HepG2 (cell line): ENCODE measurements around the gene EIF5B. TPM values are rescaled to one million over a fixed set of nuclear protein-coding genes. Genes with fewer than 3 reads are reported as not detected.

Experiments used
- ATAC-seq: fragments of 200-7000 bp; cut with Tn5 transposase; 3 replicates; pipeline ENCODE4 v1.9.1; 2020; ENCODE audit warnings: mild to moderate bottlenecking, moderate library complexity
- BruUV-seq: library from RNA; stranded (reverse); fragments of 400-500 nt; replicated peaks from 2 replicates; lab custom pipeline; 2021; lab: Mats Ljungman, UMichigan
- CTCF ChIA-PET: fragments of 300-600 bp; formaldehyde crosslinking; extraction: SDS; loops from one replicate; lab custom pipeline; 2021; ENCODE audit warnings: low total read pairs, inconsistent platforms, low intra/inter-chr PET ratio; lab: Yijun Ruan, JAX
- POLR2A ChIA-PET: fragments of 350-600 bp; sonication (Branson Sonifier 250); formaldehyde crosslinking; loops from one replicate; lab custom pipeline; 2020; ENCODE audit warnings: antibody characterized with exemption, inconsistent platforms; lab: Yijun Ruan, JAX
- DNase-seq: peaks from one replicate; pipeline ENCODE4 v3.0.0-alpha.2; 2015; ENCODE audit warnings: low spot score
- FAIRE-seq: peaks from 3 replicates; lab custom pipeline; 2011; peaks lifted over from hg19 to GRCh38; lab: Jason Lieb, UNC
- H2AFZ ChIP-seq: one replicate; pipeline ENCODE4 v1.6.1; 2011; ENCODE audit warnings: low read length, inconsistent platforms
- H3K27ac ChIP-seq: fragments of 300-600 bp; 3 replicates; pipeline ENCODE4 v1.8.0; 2011; ENCODE audit warnings: mixed run types, mild to moderate bottlenecking, mixed read lengths, low read length, inconsistent platforms; ENCODE audit not compliant: insufficient read depth; ENCODE audit errors: extremely low read length
- H3K27me3 ChIP-seq, 2 experiments: fragments of 200-600 bp in 1 of 2; 2 replicates in 1 of 2; 3 replicates in 1 of 2; pipeline versions ENCODE4 v1.6.0 to v1.8.0; 2011; ENCODE audit warnings: low read length in 2 of 2, mild to moderate bottlenecking in 2 of 2, moderate library complexity in 2 of 2, inconsistent platforms in 1 of 2; ENCODE audit not compliant: insufficient read depth in 2 of 2, control insufficient read depth in 1 of 2
- H3K36me3 ChIP-seq, 2 experiments: fragments of 200-600 bp in 1 of 2; replicated peaks in 1 of 2; 2 replicates in 1 of 2; 3 replicates in 1 of 2; pipeline versions ENCODE4 v1.5.1 to v1.8.0; 2011; ENCODE audit warnings: low read length in 2 of 2, inconsistent platforms in 1 of 2; ENCODE audit not compliant: insufficient read depth in 2 of 2, control insufficient read depth in 1 of 2
- H3K4me1 ChIP-seq: 2 replicates; pipeline ENCODE4 v1.5.1; 2012; ENCODE audit warnings: low read length, inconsistent platforms; ENCODE audit not compliant: insufficient read depth
- H3K4me2 ChIP-seq: 2 replicates; pipeline ENCODE4 v1.6.0; 2011; ENCODE audit warnings: low read depth, low read length, inconsistent platforms
- H3K4me3 ChIP-seq, 3 experiments: fragments of 200-600 bp in 1 of 3; sonication (generic), shearing (Covaris generic) in 1 of 3; replicated peaks in 1 of 3; 2 replicates each; pipeline ENCODE4 v1.5.1; 2011 to 2016; ENCODE audit warnings: low read length in 3 of 3, inconsistent platforms in 2 of 3, low read depth in 2 of 3, mild to moderate bottlenecking in 2 of 3, control low read depth in 1 of 3, mixed read lengths in 1 of 3; ENCODE audit not compliant: insufficient read depth in 1 of 3
- H3K79me2 ChIP-seq: one replicate; pipeline ENCODE4 v1.6.1; 2011; ENCODE audit warnings: low read length, inconsistent platforms; ENCODE audit not compliant: insufficient read depth
- H3K9ac ChIP-seq: 2 replicates; pipeline ENCODE4 v1.6.0; 2011; ENCODE audit warnings: mild to moderate bottlenecking, low read depth, low read length, inconsistent platforms; ENCODE audit not compliant: insufficient read depth
- H3K9me3 ChIP-seq: 2 replicates; pipeline ENCODE4 v1.5.1; 2012; ENCODE audit warnings: mild to moderate bottlenecking, low read length
- H4K20me1 ChIP-seq: 2 replicates; pipeline ENCODE4 v1.6.0; 2011; ENCODE audit warnings: inconsistent platforms, mild to moderate bottlenecking, low read length, moderate library complexity; ENCODE audit not compliant: insufficient read depth
- GATA4 ChIP-seq: sonication (generic); IDR thresholded peaks from 2 replicates; pipeline ENCODE4 v1.6.1; 2016; ENCODE audit warnings: antibody characterized with exemption, low read depth, borderline replicate concordance
- HDAC1 ChIP-seq: sonication (generic); formaldehyde crosslinking; IDR thresholded peaks from 2 replicates; pipeline ENCODE4 v1.5.1; 2020; ENCODE audit warnings: mild to moderate bottlenecking, missing genetic modification reagents
- MTA3 ChIP-seq: sonication (generic); formaldehyde crosslinking; IDR thresholded peaks from 2 replicates; pipeline ENCODE4 v1.4.0; 2020; ENCODE audit warnings: missing genetic modification reagents
- MTF2 ChIP-seq: sonication (generic); formaldehyde crosslinking; IDR thresholded peaks from 2 replicates; pipeline ENCODE4 v1.5.0; 2020; ENCODE audit warnings: missing genetic modification reagents, borderline replicate concordance
- MYNN ChIP-seq: sonication (generic); formaldehyde crosslinking; IDR thresholded peaks from 2 replicates; pipeline ENCODE4 v1.4.0; 2020; ENCODE audit warnings: mild to moderate bottlenecking, low read depth, missing genetic modification reagents
- NFATC3 ChIP-seq: sonication (generic); formaldehyde crosslinking; IDR thresholded peaks from 2 replicates; pipeline ENCODE4 v1.5.1; 2020; ENCODE audit warnings: mild to moderate bottlenecking, missing genetic modification reagents
- PHB2 ChIP-seq: fragments of 450-650 bp; IDR thresholded peaks from 2 replicates; pipeline ENCODE4 v1.6.1; 2018; ENCODE audit not compliant: partially characterized antibody
- ZNF256 ChIP-seq: sonication (generic); formaldehyde crosslinking; conservative IDR thresholded peaks from 2 replicates; pipeline ENCODE4 v1.4.0; 2020; ENCODE audit warnings: missing genetic modification reagents
- ZNF446 ChIP-seq: sonication (generic); formaldehyde crosslinking; IDR thresholded peaks from 2 replicates; pipeline ENCODE4 v1.5.0; 2020; ENCODE audit warnings: mild to moderate bottlenecking, missing genetic modification reagents
- ZNF598 ChIP-seq: sonication (generic); formaldehyde crosslinking; IDR thresholded peaks from 2 replicates; pipeline ENCODE4 v1.5.1; 2020; ENCODE audit warnings: mild to moderate bottlenecking, missing genetic modification reagents, borderline replicate concordance
- ZSCAN9 ChIP-seq: IDR thresholded peaks from 2 replicates; pipeline ENCODE4 v1.6.1; 2016; ENCODE audit warnings: borderline replicate concordance
- WGBS: methylation state at CpG from one replicate; pipeline ENCODE4 v1.1.6; 2017; ENCODE audit warnings: low lambda C conversion rate; 5-methylcytosine and 5-hydroxymethylcytosine counted together
- in situ Hi-C: cut with HindIII; loops from 2 replicates; pipeline ENCODE4 v1.10.0; 2017; ENCODE audit warnings: low pct_unique_long_range_greater_than_20kb; ENCODE audit not compliant: extremely low pct_ligation_motif_present
- intact Hi-C: fragments of 100-400 bp; cut with micrococcal nuclease; formaldehyde crosslinking; loops from one replicate; pipeline ENCODE4 v1.10.0; 2022; ENCODE audit not compliant: unreplicated experiment
- polyA plus RNA-seq, 8 experiments: library from polyadenylated mRNA; depleted of rRNA in 3 of 8; stranded (reverse) in 7 of 8; unstranded in 1 of 8; fragments of >200 nt; fragmentation: Illumina TruSeq in 4 of 8; extraction: Trizol in 4 of 8; gene quantifications; 2 replicates each; pipeline versions ENCODE4 v1.2.1 to v1.2.3, GENCODE V29; 2011 to 2016; ENCODE audit warnings: low read depth in 4 of 8, missing spikeins in 1 of 8, mixed read lengths in 1 of 8; ENCODE audit not compliant: insufficient read depth in 1 of 8
- total RNA-seq, 5 experiments: library from RNA; depleted of rRNA; stranded (reverse); fragments of >200 nt; fragmentation: Illumina TruSeq; extraction: Trizol; gene quantifications; 2 replicates each; pipeline ENCODE4 v1.2.3, GENCODE V29; 2016; ENCODE audit warnings: low read depth in 1 of 5
- TF ChIP-seq, protein P1 (sequence below): IDR thresholded peaks from 2 replicates; pipeline ENCODE4 v1.6.1; 2016; ENCODE audit warnings: low read depth
- TF ChIP-seq, protein P2 (sequence below), 2 experiments: sonication (generic) in 1 of 2; formaldehyde crosslinking in 1 of 2; IDR thresholded peaks; 2 replicates each; pipeline versions ENCODE4 v1.4.0 to v1.6.1; 2018 to 2020; ENCODE audit warnings: missing genetic modification reagents in 2 of 2, borderline replicate concordance in 1 of 2, low read depth in 1 of 2, mild to moderate bottlenecking in 1 of 2, missing biosample characterization in 1 of 2
- TF ChIP-seq, protein P3 (sequence below): sonication (generic); formaldehyde crosslinking; IDR thresholded peaks from 2 replicates; pipeline ENCODE4 v1.4.0; 2020; ENCODE audit warnings: mild to moderate bottlenecking, missing genetic modification reagents, borderline replicate concordance
- TF ChIP-seq, protein P4 (sequence below): sonication (generic); formaldehyde crosslinking; IDR thresholded peaks from 2 replicates; pipeline ENCODE4 v1.9.0; 2021; ENCODE audit warnings: missing genetic modification reagents, mild to moderate bottlenecking, borderline replicate concordance
- TF ChIP-seq, protein P5 (sequence below): sonication (generic); formaldehyde crosslinking; IDR thresholded peaks from 2 replicates; pipeline ENCODE4 v1.4.0; 2020; ENCODE audit warnings: missing genetic modification reagents; ENCODE audit errors: not compliant biosample characterization

Gene EIF5B
- total and polyA plus RNA-seq, 2 of the 13 experiments (the other 11 are each of a cell fraction or from before 2014, with no cell fraction given): 8.8 to 32.1 TPM

DNA sequence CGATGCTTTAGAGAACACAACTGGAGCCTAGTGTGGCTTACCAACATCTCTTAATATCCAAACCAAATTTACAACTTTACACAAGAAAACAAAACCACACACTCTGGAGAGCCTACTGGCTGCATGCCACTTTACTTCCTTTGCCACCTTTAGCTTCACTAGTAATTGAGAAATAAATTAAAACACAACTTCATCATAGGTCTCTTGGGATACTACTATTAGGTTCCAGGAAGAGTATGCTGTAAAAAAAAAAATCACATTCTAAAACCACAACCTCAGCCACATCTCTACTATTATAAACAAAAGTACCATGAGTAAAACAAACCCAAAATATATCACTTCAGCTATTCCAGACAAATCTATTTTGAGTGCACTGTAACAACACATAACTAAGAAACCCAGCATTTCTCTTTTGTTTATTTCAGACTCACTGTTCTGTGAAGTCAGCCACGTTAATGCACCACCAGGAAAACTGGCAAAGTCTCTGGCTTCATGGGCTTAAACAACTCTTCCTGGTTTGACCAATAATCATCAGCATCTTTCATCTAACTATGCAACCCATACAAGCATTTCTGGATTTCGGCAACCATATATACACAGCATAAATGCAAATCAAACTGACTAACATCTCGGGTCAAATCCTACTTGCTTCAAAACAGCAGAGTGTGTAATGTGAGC, 93.6 kb downstream of the EIF5B start:
- Histone ChIP-seq H3K27me3 (no peaks in the 10 kb centered on the region), H3K79me2 (no peaks in the 10 kb centered on the region), H3K36me3 (peaks cover 18 to 72% of the 10 kb centered on the region in 2 experiments), H3K4me3 (no peak overlapping the region), H4K20me1 (no peaks in the 10 kb centered on the region), H3K27ac (no peak overlapping the region), H3K9ac (no peak overlapping the region), H3K4me2 (no peak overlapping the region), H3K9me3 (no peaks in the 10 kb centered on the region), H3K4me1 (no peaks in the 10 kb centered on the region), H2AFZ (no peak overlapping the region)
- no peak for ATAC-seq
- DNase-seq: no peak
- ChIA-PET CTCF (no interaction called here), POLR2A (no interaction called here)
- no peak for FAIRE-seq
- WGBS: 96% methylated on average over 4 of the region's 4 CpGs
- no TSS peak for BruUV-seq
- intact Hi-C loops: loop anchor here (5.0 kb wide), 1 partner anchor 1087 kb away; no protein-coding TSS in a partner anchor
- in situ Hi-C loops: no loop called here
- no peak for TF ChIP-seq ZNF598 (CRISPR knock-in tag)
- TF ChIP-seq MTA3 (CRISPR knock-in tag): no peak
- TF ChIP-seq, protein P1, sequence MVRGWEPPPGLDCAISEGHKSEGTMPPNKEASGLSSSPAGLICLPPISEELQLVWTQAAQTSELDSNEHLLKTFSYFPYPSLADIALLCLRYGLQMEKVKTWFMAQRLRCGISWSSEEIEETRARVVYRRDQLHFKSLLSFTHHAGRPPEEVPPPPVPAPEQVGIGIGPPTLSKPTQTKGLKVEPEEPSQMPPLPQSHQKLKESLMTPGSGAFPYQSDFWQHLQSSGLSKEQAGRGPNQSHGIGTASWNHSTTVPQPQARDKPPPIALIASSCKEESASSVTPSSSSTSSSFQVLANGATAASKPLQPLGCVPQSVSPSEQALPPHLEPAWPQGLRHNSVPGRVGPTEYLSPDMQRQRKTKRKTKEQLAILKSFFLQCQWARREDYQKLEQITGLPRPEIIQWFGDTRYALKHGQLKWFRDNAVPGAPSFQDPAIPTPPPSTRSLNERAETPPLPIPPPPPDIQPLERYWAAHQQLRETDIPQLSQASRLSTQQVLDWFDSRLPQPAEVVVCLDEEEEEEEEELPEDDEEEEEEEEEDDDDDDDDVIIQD (CRISPR knock-in tag): no peak
- TF ChIP-seq, protein P2, sequence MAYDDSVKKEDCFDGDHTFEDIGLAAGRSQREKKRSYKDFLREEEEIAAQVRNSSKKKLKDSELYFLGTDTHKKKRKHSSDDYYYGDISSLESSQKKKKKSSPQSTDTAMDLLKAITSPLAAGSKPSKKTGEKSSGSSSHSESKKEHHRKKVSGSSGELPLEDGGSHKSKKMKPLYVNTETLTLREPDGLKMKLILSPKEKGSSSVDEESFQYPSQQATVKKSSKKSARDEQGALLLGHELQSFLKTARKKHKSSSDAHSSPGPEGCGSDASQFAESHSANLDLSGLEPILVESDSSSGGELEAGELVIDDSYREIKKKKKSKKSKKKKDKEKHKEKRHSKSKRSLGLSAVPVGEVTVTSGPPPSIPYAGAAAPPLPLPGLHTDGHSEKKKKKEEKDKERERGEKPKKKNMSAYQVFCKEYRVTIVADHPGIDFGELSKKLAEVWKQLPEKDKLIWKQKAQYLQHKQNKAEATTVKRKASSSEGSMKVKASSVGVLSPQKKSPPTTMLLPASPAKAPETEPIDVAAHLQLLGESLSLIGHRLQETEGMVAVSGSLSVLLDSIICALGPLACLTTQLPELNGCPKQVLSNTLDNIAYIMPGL (CRISPR knock-in tag; IDR thresholded peaks at IDR 0.05; ENCODE audit: borderline replicate concordance in 1 of 2, low read depth in 1 of 2): no peak
- TF ChIP-seq HDAC1 (CRISPR knock-in tag): no peak
- TF ChIP-seq MTF2 (CRISPR knock-in tag): no peak
- TF ChIP-seq PHB2: no peak
- TF ChIP-seq GATA4: no peak
- TF ChIP-seq, protein P3, sequence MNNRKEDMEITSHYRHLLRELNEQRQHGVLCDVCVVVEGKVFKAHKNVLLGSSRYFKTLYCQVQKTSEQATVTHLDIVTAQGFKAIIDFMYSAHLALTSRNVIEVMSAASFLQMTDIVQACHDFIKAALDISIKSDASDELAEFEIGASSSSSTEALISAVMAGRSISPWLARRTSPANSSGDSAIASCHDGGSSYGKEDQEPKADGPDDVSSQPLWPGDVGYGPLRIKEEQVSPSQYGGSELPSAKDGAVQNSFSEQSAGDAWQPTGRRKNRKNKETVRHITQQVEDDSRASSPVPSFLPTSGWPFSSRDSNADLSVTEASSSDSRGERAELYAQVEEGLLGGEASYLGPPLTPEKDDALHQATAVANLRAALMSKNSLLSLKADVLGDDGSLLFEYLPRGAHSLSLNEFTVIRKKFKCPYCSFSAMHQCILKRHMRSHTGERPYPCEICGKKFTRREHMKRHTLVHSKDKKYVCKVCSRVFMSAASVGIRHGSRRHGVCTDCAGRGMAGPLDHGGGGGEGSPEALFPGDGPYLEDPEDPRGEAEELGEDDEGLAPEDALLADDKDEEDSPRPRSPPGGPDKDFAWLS (CRISPR knock-in tag): no peak
- TF ChIP-seq MYNN (CRISPR knock-in tag): no peak
- TF ChIP-seq, protein P4, sequence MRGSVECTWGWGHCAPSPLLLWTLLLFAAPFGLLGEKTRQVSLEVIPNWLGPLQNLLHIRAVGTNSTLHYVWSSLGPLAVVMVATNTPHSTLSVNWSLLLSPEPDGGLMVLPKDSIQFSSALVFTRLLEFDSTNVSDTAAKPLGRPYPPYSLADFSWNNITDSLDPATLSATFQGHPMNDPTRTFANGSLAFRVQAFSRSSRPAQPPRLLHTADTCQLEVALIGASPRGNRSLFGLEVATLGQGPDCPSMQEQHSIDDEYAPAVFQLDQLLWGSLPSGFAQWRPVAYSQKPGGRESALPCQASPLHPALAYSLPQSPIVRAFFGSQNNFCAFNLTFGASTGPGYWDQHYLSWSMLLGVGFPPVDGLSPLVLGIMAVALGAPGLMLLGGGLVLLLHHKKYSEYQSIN (CRISPR knock-in tag): no peak
- TF ChIP-seq ZNF446: no peak
- TF ChIP-seq NFATC3: no peak
- no peak for TF ChIP-seq ZNF256 (CRISPR knock-in tag)
- TF ChIP-seq, protein P5, sequence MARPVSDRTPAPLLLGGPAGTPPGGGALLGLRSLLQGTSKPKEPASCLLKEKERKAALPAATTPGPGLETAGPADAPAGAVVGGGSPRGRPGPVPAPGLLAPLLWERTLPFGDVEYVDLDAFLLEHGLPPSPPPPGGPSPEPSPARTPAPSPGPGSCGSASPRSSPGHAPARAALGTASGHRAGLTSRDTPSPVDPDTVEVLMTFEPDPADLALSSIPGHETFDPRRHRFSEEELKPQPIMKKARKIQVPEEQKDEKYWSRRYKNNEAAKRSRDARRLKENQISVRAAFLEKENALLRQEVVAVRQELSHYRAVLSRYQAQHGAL (CRISPR knock-in tag): no peak
- TF ChIP-seq ZSCAN9 (CRISPR knock-in tag): no peak
